ENCODE measurements around the gene COL6A3.

DNA sequence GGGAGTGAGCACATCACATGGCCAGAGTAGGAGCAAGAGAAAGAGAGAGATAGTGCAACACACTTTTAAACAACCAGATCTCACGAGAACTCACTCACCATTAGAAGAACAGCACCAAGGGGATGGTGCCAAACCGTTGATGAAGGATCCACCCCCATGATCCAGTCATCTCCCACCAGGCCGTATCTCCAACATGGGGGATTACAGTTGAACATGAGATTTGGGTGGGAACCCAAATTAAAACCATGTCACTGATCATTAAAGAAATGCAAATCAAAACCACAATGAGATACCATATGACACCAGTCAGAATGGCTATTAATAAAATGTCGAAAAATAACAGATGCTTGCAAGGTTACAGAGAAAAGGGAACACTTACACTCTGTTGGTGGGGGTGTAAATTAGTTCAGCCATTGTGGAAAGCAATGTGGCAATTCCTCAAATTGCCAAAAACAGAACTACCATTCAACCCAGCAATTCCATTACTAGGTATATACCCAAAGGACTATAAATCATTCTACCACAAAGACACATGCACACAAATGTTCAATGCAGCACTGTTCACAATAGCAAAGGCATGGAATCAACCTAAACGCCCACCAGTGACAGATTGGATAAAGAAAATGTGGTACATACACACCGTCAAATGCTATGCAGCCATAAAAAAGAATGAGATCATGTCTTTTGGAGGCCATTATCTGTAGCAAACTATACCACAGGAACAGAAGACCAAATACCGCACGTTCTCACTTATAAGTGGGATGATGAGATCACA is 137.1 kb downstream of the COL6A3 start:
- TF ChIP-seq, protein P1, sequence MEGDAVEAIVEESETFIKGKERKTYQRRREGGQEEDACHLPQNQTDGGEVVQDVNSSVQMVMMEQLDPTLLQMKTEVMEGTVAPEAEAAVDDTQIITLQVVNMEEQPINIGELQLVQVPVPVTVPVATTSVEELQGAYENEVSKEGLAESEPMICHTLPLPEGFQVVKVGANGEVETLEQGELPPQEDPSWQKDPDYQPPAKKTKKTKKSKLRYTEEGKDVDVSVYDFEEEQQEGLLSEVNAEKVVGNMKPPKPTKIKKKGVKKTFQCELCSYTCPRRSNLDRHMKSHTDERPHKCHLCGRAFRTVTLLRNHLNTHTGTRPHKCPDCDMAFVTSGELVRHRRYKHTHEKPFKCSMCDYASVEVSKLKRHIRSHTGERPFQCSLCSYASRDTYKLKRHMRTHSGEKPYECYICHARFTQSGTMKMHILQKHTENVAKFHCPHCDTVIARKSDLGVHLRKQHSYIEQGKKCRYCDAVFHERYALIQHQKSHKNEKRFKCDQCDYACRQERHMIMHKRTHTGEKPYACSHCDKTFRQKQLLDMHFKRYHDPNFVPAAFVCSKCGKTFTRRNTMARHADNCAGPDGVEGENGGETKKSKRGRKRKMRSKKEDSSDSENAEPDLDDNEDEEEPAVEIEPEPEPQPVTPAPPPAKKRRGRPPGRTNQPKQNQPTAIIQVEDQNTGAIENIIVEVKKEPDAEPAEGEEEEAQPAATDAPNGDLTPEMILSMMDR (IDR thresholded peaks at IDR 0.05) = no peak
- TF ChIP-seq POLR2A (IDR thresholded peaks at IDR 0.05) = no peak

All from right lobe of liver (tissue), 4 donors.